K562 (cell line): ENCODE measurements around the gene WDR13. TPM values are rescaled to one million over a fixed set of nuclear protein-coding genes. Genes with fewer than 3 reads are reported as not detected.

Experiments used
- ATAC-seq: fragments of 200-7000 bp; cut with Tn5 transposase; 3 replicates; pipeline ENCODE4 v1.9.1; 2020; ENCODE audit warnings: moderate library complexity
- BruUV-seq: library from RNA; stranded (reverse); fragments of 400-500 nt; replicated peaks from 2 replicates; lab custom pipeline; 2021; lab: Mats Ljungman, UMichigan
- CTCF ChIA-PET: fragments of 300-600 bp; formaldehyde crosslinking; extraction: SDS; loops from one replicate; lab custom pipeline; 2021; ENCODE audit warnings: low intra/inter-chr PET ratio; lab: Yijun Ruan, JAX
- POLR2A ChIA-PET: fragments of 300-600, 350-650 bp; sonication (Branson Sonifier 250); formaldehyde crosslinking; extraction: SDS; loops from one replicate; lab custom pipeline; 2021; ENCODE audit warnings: antibody characterized with exemption, inconsistent platforms; lab: Yijun Ruan, JAX
- DNase-seq, 4 experiments: peaks; one replicate each; pipeline versions ENCODE4 v3.0.0 to v3.0.0-alpha.2; 2011 to 2018; ENCODE audit warnings: low spot score in 3 of 4, mixed read lengths in 3 of 4; ENCODE audit errors: extremely low read depth in 1 of 4
- FAIRE-seq: peaks from 2 replicates; lab custom pipeline; 2011; peaks lifted over from hg19 to GRCh38; lab: Jason Lieb, UNC
- H2AFZ ChIP-seq: 2 replicates; pipeline ENCODE4 v1.6.0; 2011; ENCODE audit warnings: low read depth, low read length, control low read depth, inconsistent platforms
- H3K27ac ChIP-seq: fragments of 200-600 bp; 3 replicates; pipeline ENCODE4 v1.8.0; 2011; ENCODE audit warnings: low read depth, mild to moderate bottlenecking, control low read depth, inconsistent platforms, low read length, moderate library complexity, mixed read lengths; ENCODE audit errors: extremely low read depth
- H3K27me3 ChIP-seq, 2 experiments: fragments of 300-600 bp in 1 of 2; 2 replicates in 1 of 2; 3 replicates in 1 of 2; pipeline versions ENCODE4 v1.6.0 to v1.8.0; 2011; ENCODE audit warnings: inconsistent platforms in 2 of 2, low read length in 2 of 2, mild to moderate bottlenecking in 1 of 2, mixed read lengths in 1 of 2, moderate library complexity in 1 of 2; ENCODE audit not compliant: control insufficient read depth in 2 of 2, insufficient read depth in 2 of 2
- H3K36me3 ChIP-seq: fragments of 300-600 bp; 3 replicates; pipeline ENCODE4 v1.8.0; 2011; ENCODE audit warnings: mild to moderate bottlenecking, low read length, inconsistent platforms; ENCODE audit not compliant: control insufficient read depth, insufficient read depth
- H3K4me1 ChIP-seq, 2 experiments: fragments of 200-600 bp in 1 of 2; replicated peaks in 1 of 2; 2 replicates in 1 of 2; 3 replicates in 1 of 2; pipeline versions ENCODE4 v1.5.1 to v1.8.0; 2011; ENCODE audit warnings: inconsistent platforms in 2 of 2, low read length in 2 of 2, mild to moderate bottlenecking in 1 of 2, mixed read lengths in 1 of 2, moderate library complexity in 1 of 2; ENCODE audit not compliant: control insufficient read depth in 2 of 2, insufficient read depth in 2 of 2
- H3K4me2 ChIP-seq: 2 replicates; pipeline ENCODE4 v1.6.1; 2011; ENCODE audit warnings: low read length, control low read depth, inconsistent platforms, mixed read lengths; ENCODE audit not compliant: insufficient read depth
- H3K4me3 ChIP-seq: fragments of 200-600 bp; sonication (generic), shearing (Covaris generic); 2 replicates; pipeline ENCODE4 v1.5.1; 2016; ENCODE audit warnings: control low read depth, inconsistent platforms
- H3K79me2 ChIP-seq: fragments of 200-600 bp; 3 replicates; pipeline ENCODE4 v1.8.0; 2011; ENCODE audit warnings: low read length, inconsistent platforms; ENCODE audit not compliant: control insufficient read depth, insufficient read depth
- H3K9ac ChIP-seq, 2 experiments: 2 replicates each; pipeline versions ENCODE4 v1.6.0 to v1.6.1; 2011; ENCODE audit warnings: low read depth in 2 of 2, low read length in 2 of 2, control low read depth in 1 of 2, inconsistent platforms in 1 of 2, mild to moderate bottlenecking in 1 of 2, mixed read lengths in 1 of 2; ENCODE audit not compliant: insufficient read depth in 1 of 2
- H3K9me1 ChIP-seq: one replicate; pipeline ENCODE4 v1.6.0; 2011; ENCODE audit warnings: inconsistent platforms, mild to moderate bottlenecking, low read length, moderate library complexity; ENCODE audit not compliant: control insufficient read depth, insufficient read depth
- H3K9me3 ChIP-seq: replicated peaks from 2 replicates; pipeline ENCODE4 v1.5.1; 2011; ENCODE audit warnings: low read depth, low read length, inconsistent platforms; ENCODE audit not compliant: control insufficient read depth, insufficient read depth
- H4K20me1 ChIP-seq: replicated peaks from 2 replicates; pipeline ENCODE4 v1.6.1; 2011; ENCODE audit warnings: low read length, inconsistent platforms, mixed read lengths; ENCODE audit not compliant: control insufficient read depth, insufficient read depth
- CXXC5 ChIP-seq: fragments of 250-450 bp; sonication (Bioruptor Pico); IDR thresholded peaks from 2 replicates; pipeline ENCODE4 v1.8.0; 2022; ENCODE audit warnings: inconsistent platforms, mild to moderate bottlenecking, moderate library complexity
- ELF2 ChIP-seq: fragments of 250-450 bp; sonication (Bioruptor Pico); IDR thresholded peaks from 2 replicates; pipeline ENCODE4 v1.5.0; 2021; ENCODE audit warnings: mild to moderate bottlenecking
- HDAC8 ChIP-seq: fragments of 450-650 bp; IDR thresholded peaks from 2 replicates; pipeline ENCODE4 v1.6.1; 2016; ENCODE audit warnings: mild to moderate bottlenecking, missing genetic modification characterization, moderate library complexity, missing compliant biosample characterization
- LEF1 ChIP-seq: fragments of 450-650 bp; IDR thresholded peaks from 2 replicates; pipeline ENCODE4 v1.6.1; 2016; ENCODE audit warnings: mild to moderate bottlenecking
- PTBP1 ChIP-seq: fragments of 200-400 bp; formaldehyde crosslinking; IDR thresholded peaks from 2 replicates; pipeline ENCODE4 v1.6.1; 2017; ENCODE audit warnings: low read depth, low read length
- RNF2 ChIP-seq: sonication (generic); IDR thresholded peaks from 2 replicates; pipeline ENCODE4 v1.6.1; 2016
- SNRNP70 ChIP-seq: fragments of 200-400 bp; formaldehyde crosslinking; optimal IDR thresholded peaks from 2 replicates; pipeline ENCODE3; 2017; ENCODE audit warnings: low read depth, low read length
- ZBTB33 ChIP-seq: sonication (generic); formaldehyde crosslinking; IDR thresholded peaks from 2 replicates; pipeline ENCODE4 v1.8.1; 2023; ENCODE audit warnings: mild to moderate bottlenecking, missing genetic modification reagents
- ZNF561 ChIP-seq: fragments of 450-650 bp; formaldehyde crosslinking; conservative IDR thresholded peaks from 2 replicates; pipeline ENCODE4 v1.4.0; 2020; ENCODE audit warnings: mild to moderate bottlenecking, moderate library complexity
- ZNF583 ChIP-seq: fragments of 250-450 bp; sonication (Bioruptor Pico); IDR thresholded peaks from 2 replicates; pipeline ENCODE4 v1.4.0; 2020
- ZNF592 ChIP-seq: fragments of 450-650 bp; IDR thresholded peaks from 2 replicates; pipeline ENCODE4 v1.6.1; 2017; ENCODE audit warnings: antibody characterized with exemption, mild to moderate bottlenecking
- ZNF77 ChIP-seq: fragments of 250-450 bp; sonication (Bioruptor Pico); IDR thresholded peaks from 2 replicates; pipeline ENCODE4 v1.5.0; 2020
- ZZZ3 ChIP-seq: fragments of 450-650 bp; IDR thresholded peaks from 2 replicates; pipeline ENCODE4 v1.6.1; 2016; ENCODE audit warnings: antibody characterized with exemption, mild to moderate bottlenecking, moderate library complexity
- WGBS: fragments of 100-300 bp; shearing (Covaris generic); methylation state at CpG from one replicate; pipeline ENCODE4 v1.1.6; 2016; ENCODE audit warnings: low coverage, mixed read lengths; ENCODE audit not compliant: insufficient coverage; ENCODE audit errors: missing lambda C conversion rate; 5-methylcytosine and 5-hydroxymethylcytosine counted together
- in situ Hi-C: fragments of 300-500 bp; cut with MboI; formaldehyde crosslinking; loops from 4 replicates; pipeline ENCODE4 v1.15.0; 2018; ENCODE audit warnings: inconsistent platforms, mixed read lengths
- intact Hi-C: fragments of 100-400 bp; cut with micrococcal nuclease; formaldehyde crosslinking; loops from 2 replicates; pipeline ENCODE4 v1.14.2; 2022
- polyA plus RNA-seq, 8 experiments: library from polyadenylated mRNA; depleted of rRNA in 4 of 8; stranded (reverse) in 5 of 8; unstranded in 3 of 8; fragments of >200 nt; fragmentation: Nextera tagmentation in 2 of 8; fragmentation: Illumina TruSeq in 1 of 8; extraction: Ambion mirVana in 2 of 8; extraction: Trizol in 1 of 8; gene quantifications; 2 replicates each; pipeline versions ENCODE4 v1.2.1 to v1.2.3, GENCODE V29; 2011 to 2014; ENCODE audit warnings: inconsistent platforms in 1 of 8, missing spikeins in 1 of 8
- total RNA-seq, 7 experiments: library from RNA; depleted of rRNA in 6 of 7; stranded (reverse); fragments of >200 nt in 6 of 7; fragmentation: Illumina TruSeq in 2 of 7; extraction: Trizol in 2 of 7; gene quantifications; 2 replicates each; pipeline versions ENCODE4 v1.2.1 to v1.2.3, GENCODE V29; 2011 to 2021; ENCODE audit warnings: low replicate concordance in 1 of 7
- TF ChIP-seq, protein P1 (sequence below): fragments of 450-650 bp; conservative IDR thresholded peaks from 2 replicates; pipeline ENCODE4 v1.6.1; 2016; ENCODE audit warnings: missing genetic modification characterization, low read depth, mild to moderate bottlenecking, missing compliant biosample characterization, moderate library complexity
- TF ChIP-seq, protein P2 (sequence below): fragments of 250-450 bp; sonication (Bioruptor Pico); IDR thresholded peaks from 2 replicates; pipeline ENCODE4 v1.4.0; 2020; ENCODE audit warnings: borderline replicate concordance

WDR13 gene
- total and polyA plus RNA-seq, 9 of the 15 experiments (the other 6 are each of a cell fraction or from before 2014, with no cell fraction given) = 7.4 to 70.5 (median 31.4) TPM

DNA sequence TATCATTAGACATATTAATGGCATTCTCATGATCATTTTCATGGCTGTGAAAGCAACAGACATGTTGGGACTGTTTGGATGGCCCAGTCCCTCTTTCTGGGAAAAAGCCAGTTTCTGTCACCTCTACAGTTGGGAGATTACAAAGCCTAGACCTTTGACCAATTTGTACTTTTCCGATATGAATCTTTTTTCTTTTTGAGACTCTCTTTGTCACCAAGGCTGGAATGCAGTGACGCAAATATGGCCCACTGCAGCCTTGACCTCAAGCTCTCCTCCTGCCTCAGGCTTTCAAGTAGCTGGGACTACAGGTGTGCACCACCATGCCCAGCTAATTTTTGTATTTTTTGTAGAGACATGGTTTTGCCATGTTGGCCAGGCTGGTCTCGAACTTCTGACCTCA lies 48.4 kb upstream of the WDR13 start:
- intact Hi-C loops = no loop called here
- TF ChIP-seq SNRNP70 = no peak
- TF ChIP-seq CXXC5 = no peak
- no peak for TF ChIP-seq ZZZ3
- no peak for TF ChIP-seq PTBP1
- TF ChIP-seq RNF2 = no peak
- no peak for TF ChIP-seq ZNF561
- TF ChIP-seq, protein P1, sequence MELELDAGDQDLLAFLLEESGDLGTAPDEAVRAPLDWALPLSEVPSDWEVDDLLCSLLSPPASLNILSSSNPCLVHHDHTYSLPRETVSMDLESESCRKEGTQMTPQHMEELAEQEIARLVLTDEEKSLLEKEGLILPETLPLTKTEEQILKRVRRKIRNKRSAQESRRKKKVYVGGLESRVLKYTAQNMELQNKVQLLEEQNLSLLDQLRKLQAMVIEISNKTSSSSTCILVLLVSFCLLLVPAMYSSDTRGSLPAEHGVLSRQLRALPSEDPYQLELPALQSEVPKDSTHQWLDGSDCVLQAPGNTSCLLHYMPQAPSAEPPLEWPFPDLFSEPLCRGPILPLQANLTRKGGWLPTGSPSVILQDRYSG (tag) = no peak
- TF ChIP-seq ELF2 = no peak
- TF ChIP-seq, protein P2, sequence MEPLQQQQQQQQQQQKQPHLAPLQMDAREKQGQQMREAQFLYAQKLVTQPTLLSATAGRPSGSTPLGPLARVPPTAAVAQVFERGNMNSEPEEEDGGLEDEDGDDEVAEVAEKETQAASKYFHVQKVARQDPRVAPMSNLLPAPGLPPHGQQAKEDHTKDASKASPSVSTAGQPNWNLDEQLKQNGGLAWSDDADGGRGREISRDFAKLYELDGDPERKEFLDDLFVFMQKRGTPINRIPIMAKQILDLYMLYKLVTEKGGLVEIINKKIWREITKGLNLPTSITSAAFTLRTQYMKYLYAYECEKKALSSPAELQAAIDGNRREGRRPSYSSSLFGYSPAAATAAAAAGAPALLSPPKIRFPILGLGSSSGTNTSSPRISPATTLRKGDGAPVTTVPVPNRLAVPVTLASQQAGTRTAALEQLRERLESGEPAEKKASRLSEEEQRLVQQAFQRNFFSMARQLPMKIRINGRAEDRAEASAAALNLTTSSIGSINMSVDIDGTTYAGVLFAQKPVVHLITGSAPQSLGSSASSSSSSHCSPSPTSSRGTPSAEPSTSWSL (CRISPR knock-in tag) = no peak
- TF ChIP-seq LEF1 = no peak
- no peak for TF ChIP-seq ZNF583
- no peak for TF ChIP-seq ZNF592
- TF ChIP-seq ZNF77 = no peak
- TF ChIP-seq ZBTB33 (CRISPR knock-in tag) = no peak
- TF ChIP-seq HDAC8 = no peak

More for the DNA sequence above, 48.4 kb upstream of the WDR13 start:
- H3K27ac ChIP-seq = no peak overlapping the region
- in situ Hi-C loops = no loop called here
- no peak overlapping the region for H3K9ac ChIP-seq
- no peaks in the 10 kb centered on the region for H3K27me3 ChIP-seq
- ChIA-PET POLR2A (interaction anchor here (0.6 kb wide), 2 partner anchors 49 to 186 kb away, joined by 3 read pairs; no protein-coding TSS in a partner anchor), CTCF (no interaction called here)
- no peak overlapping the region for H3K4me2 ChIP-seq
- DNase-seq = no peak
- BruUV-seq = no TSS peak
- H3K9me3 ChIP-seq = no peaks in the 10 kb centered on the region
- H3K4me1 ChIP-seq = peaks cover 0 to 10% of the 10 kb centered on the region in 2 experiments; a peak in 3 of 5 replicates
- H4K20me1 ChIP-seq = peaks cover 4% of the 10 kb centered on the region; the same call in 1 of the 2 replicates
- peaks cover 28% of the 10 kb centered on the region for H3K36me3 ChIP-seq
- no peak overlapping the region for H3K4me3 ChIP-seq
- WGBS = 71% methylated on average over 2 of the region's 3 CpGs
- no peaks in the 10 kb centered on the region for H3K9me1 ChIP-seq
- FAIRE-seq = no peak
- no peaks in the 10 kb centered on the region for H3K79me2 ChIP-seq
- no peak overlapping the region for H2AFZ ChIP-seq
- ATAC-seq = no peak
